ENCODE data around the gene SHISA9. TPM values are rescaled to one million over a fixed set of nuclear protein-coding genes. Genes with fewer than 3 reads are reported as not detected.
"Not testable (repeated sequence)": the region's sequence is repeated elsewhere in the genome, so short reads cannot be mapped to it uniquely, and the experiment has no call there.

Gene SHISA9
- total RNA-seq (under 1 TPM in 7 of 10 donors, not detected in 3; 0.04 to 0.96 (median 0.14) TPM), polyA plus RNA-seq (under 1 TPM; 0.07 TPM)
- long read RNA-seq, donor 1 = 0 reads
- long read RNA-seq, donor 2, partial matches to known transcripts = 0 of 1 reads
- long read RNA-seq, donor 2, other reads (novel, unspliced or antisense) = 1 of 1 reads
- long read RNA-seq, donor 3 = 0 reads

DNA sequence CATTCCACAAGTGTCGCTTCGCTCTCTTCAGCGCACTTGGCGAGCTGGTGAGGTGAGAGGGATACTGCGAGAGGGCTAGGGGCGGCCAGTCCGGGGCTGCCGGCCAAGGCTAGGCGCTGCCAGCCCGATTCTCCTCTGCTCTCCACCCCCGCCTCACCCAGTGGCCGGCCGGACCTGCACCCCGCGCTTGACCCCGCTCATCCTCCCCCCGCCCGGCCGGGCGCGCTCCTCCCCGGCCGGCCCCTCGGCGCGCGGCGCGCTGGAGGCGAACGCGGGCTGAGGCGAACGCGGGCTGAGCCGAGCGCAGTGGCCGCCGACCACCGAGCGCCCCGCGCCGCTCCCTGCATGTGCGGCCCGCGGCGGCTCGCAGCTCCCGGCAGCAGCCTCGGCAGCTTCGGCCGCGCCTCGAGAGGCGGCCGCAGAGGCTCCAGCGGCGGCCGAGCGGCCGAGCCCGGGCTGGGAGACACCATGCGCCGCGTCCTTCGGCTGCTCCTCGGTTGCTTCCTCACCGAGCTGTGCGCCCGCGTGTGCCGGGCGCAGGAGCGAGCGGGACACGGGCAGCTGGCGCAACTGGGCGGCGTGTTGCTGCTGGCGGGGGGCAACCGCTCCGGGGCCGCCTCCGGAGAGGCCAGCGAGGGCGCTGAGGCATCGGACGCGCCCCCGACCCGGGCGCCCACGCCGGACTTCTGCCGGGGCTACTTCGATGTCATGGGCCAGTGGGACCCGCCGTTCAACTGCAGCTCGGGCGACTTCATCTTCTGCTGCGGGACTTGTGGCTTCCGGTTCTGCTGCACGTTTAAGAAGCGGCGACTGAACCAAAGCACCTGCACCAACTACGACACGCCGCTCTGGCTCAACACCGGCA lies at the start of gene SHISA9:
TSS of gene SHISA9 (plus strand) at position 2 of the 865 bp plus-strand sequence.
- no peak within 1 kb of the TSS for H3K27ac ChIP-seq
- intact Hi-C loops (cut with DNase I) = no loop called here
- H3K9me3 ChIP-seq = no peaks in the 10 kb centered on the region
- no peaks in the 10 kb centered on the region for H3K36me3 ChIP-seq
- ATAC-seq (no peak), DNase-seq (no peak)
- peak within 1 kb of the TSS in 9 of 10 donors; percentile 3 to 38 (median 20) for H3K4me3 ChIP-seq
- TF ChIP-seq CTCF (IDR thresholded peaks at IDR 0.05) = no peak
- H3K27me3 ChIP-seq = peaks cover 5 to 96% (median 91%) of the 10 kb centered on the region in 7 donors
- WGBS, 2 donors = 0 to 1% methylated on average over 90 to 110 of the region's 110 CpGs
- peaks cover 0 to 31% (median 5%) of the 10 kb centered on the region in 9 donors for H3K4me1 ChIP-seq

DNA sequence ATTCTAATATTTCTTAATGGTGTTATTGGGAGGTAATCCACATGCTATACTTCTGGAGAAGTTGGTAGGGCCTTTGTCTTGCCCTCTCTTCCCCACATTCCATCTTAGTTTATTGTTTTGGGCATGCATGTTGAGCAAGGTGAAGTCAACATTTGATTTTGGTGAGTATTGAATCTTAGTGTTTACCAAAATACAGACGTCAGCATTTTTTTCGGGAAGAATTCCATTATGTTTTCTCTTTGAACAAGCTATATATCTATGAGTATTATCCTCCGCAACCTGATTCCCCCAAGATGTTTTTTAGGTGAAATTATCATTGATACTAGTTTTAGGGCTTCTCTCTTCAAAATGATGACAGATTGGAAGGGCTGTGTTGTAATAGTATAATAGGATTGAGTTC lies 47.4 kb upstream of the SHISA9 start:
- Histone ChIP-seq H3K9me3 (peaks cover 0 to 16% (median 4%) of the 10 kb centered on the region in 11 donors), H3K27ac (no peak overlapping the region), H3K36me3 (no peaks in the 10 kb centered on the region), H3K4me3 (no peak overlapping the region), H3K4me1 (no peaks in the 10 kb centered on the region), H3K27me3 (peaks cover 0 to 4% (median 0%) of the 10 kb centered on the region in 7 donors)
- ATAC-seq (no peak), DNase-seq (no peak)
- WGBS, 2 donors = 92 to 94% methylated on average over 3 of the region's 3 CpGs
- TF ChIP-seq CTCF (IDR thresholded peaks at IDR 0.05) = no peak
- intact Hi-C loops (cut with DNase I) = no loop called here

GRCh38 chr16:12857435-12857834 lies 44.0 kb upstream of the SHISA9 start:
- not testable (repeated sequence) for DNase-seq

DNA sequence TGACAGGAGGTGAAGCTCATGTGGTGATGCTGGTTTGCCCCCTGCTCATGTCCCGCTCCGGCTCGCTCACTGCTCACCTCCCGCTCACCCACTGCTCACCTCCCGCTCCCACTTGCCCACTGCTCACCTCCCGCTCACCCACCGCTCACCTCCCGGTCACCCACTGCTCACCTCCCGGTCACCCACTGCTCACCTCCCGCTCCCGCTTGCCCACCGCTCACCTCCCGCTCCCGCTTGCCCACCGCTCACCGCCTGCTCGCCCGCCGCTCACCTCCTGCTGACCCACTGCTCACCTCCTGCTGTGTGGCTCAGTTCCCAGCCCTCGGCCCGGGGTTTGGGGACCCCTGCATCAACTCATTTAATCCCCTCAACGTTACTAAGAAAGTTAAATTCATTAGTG lies 39.1 kb upstream of the SHISA9 start:
- ATAC-seq (no peak), DNase-seq (no peak)
- 85 to 86% methylated on average over 22 of the region's 22 CpGs for WGBS, 2 donors
- H3K4me1 ChIP-seq = no peaks in the 10 kb centered on the region
- no peaks in the 10 kb centered on the region for H3K36me3 ChIP-seq
- H3K27me3 ChIP-seq = peaks cover 0 to 8% (median 0%) of the 10 kb centered on the region in 7 donors
- no peak overlapping the region for H3K4me3 ChIP-seq
- intact Hi-C loops (cut with DNase I) = no loop called here
- no peak overlapping the region for H3K27ac ChIP-seq
- peaks cover 0 to 5% (median 0%) of the 10 kb centered on the region in 11 donors for H3K9me3 ChIP-seq
- TF ChIP-seq CTCF (IDR thresholded peaks at IDR 0.05) = no peak

More at GRCh38 chr16:12857435-12857834, 44.0 kb upstream of the SHISA9 start:
- H3K9me3 ChIP-seq = peaks cover 0 to 16% (median 4%) of the 10 kb centered on the region in 11 donors
- H3K4me3 ChIP-seq; H3K27ac ChIP-seq; H3K27me3 ChIP-seq; H3K36me3 ChIP-seq; intact Hi-C loops (cut with DNase I); ATAC-seq; H3K4me1 ChIP-seq: not testable (repeated sequence)
- 88 to 93% methylated on average over 2 of the region's 2 CpGs for WGBS, 2 donors

Measured in heart right ventricle (tissue), 16 donors.